Neural crest cell (in vitro differentiated cells): ENCODE measurements around the gene PDGFB. TPM values are rescaled to one million over a fixed set of nuclear protein-coding genes. Genes with fewer than 3 reads are reported as not detected.

Experiments
- DNase-seq: peaks from one replicate; pipeline ENCODE4 v3.0.0; 2021; ENCODE audit warnings: low read depth, mixed read lengths, low spot score
- H3K27ac Mint-ChIP-seq: one replicate; pipeline ENCODE4 v1.8.0; 2021; ENCODE audit warnings: mild to moderate bottlenecking, mixed read lengths; ENCODE audit not compliant: unreplicated experiment
- H3K27me3 Mint-ChIP-seq: 2 replicates; pipeline ENCODE4 v1.8.0; 2021; ENCODE audit warnings: low read depth, mild to moderate bottlenecking, mixed read lengths
- H3K36me3 Mint-ChIP-seq: 2 replicates; pipeline ENCODE4 v1.8.0; 2021; ENCODE audit warnings: low read depth, mild to moderate bottlenecking, mixed read lengths
- H3K4me1 Mint-ChIP-seq: 2 replicates; pipeline ENCODE4 v1.8.0; 2021; ENCODE audit warnings: mixed read lengths
- H3K4me3 Mint-ChIP-seq: one replicate; pipeline ENCODE4 v1.8.0; 2021; ENCODE audit warnings: mild to moderate bottlenecking, mixed read lengths
- H3K9me3 Mint-ChIP-seq: 2 replicates; pipeline ENCODE4 v1.8.0; 2021; ENCODE audit warnings: mixed read lengths
- CTCF ChIP-seq: fragments of 200-600 bp; sonication (generic); conservative IDR thresholded peaks from 2 replicates; pipeline ENCODE4 v1.5.0; 2021; ENCODE audit warnings: antibody characterized with exemption, mild to moderate bottlenecking
- total RNA-seq: library from RNA; stranded (reverse); gene quantifications from 2 replicates; pipeline ENCODE4 v1.2.1, GENCODE V29; 2021

PDGFB gene
- total RNA-seq, 1 donor from 2014 or later = 0.16 TPM

- DNase-seq = no peak
- Mint-ChIP-seq H3K36me3 (peaks cover 3% of the 10 kb centered on the region), H3K9me3 (peaks cover 3% of the 10 kb centered on the region), H3K4me1 (peaks cover 31% of the 10 kb centered on the region), H3K27me3 (no peaks in the 10 kb centered on the region), H3K27ac (no peak overlapping the region), H3K4me3 (no peak overlapping the region)
- no peak for TF ChIP-seq CTCF
These were observed 62.2 kb downstream of the PDGFB start for GRCh38 chr22:39182478-39183030.

- H3K36me3 Mint-ChIP-seq = peaks cover 3% of the 10 kb centered on the region
- no peak for TF ChIP-seq CTCF
- peaks cover 31% of the 10 kb centered on the region for H3K4me1 Mint-ChIP-seq
- H3K27ac Mint-ChIP-seq = no peak overlapping the region
- DNase-seq = no peak
- H3K9me3 Mint-ChIP-seq = peaks cover 3% of the 10 kb centered on the region
- no peaks in the 10 kb centered on the region for H3K27me3 Mint-ChIP-seq
- H3K4me3 Mint-ChIP-seq = no peak overlapping the region
These were observed 63.0 kb downstream of the PDGFB start for GRCh38 chr22:39181778-39182177.

DNA sequence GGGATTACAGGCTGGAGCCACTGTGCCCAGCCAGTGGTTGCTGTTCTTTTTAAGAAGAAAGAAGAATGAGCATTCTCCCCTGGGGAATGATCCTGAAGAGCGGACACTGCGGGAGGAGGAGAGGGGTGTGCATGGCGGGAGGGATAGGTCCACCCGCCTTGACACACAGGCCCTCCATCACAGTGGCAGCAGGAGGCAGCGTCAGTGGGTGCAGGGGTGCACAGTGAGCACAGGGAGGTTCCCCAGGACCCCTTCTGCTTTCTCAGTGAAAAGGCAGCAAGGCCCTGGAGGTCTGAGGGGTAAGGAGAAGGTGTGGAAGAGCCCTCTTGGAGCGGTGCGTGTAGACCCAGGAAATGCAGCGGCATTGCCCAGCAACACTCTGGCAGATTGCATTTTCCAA is 63.4 kb downstream of the PDGFB start:
- Mint-ChIP-seq H3K36me3 (peaks cover 3% of the 10 kb centered on the region), H3K9me3 (peaks cover 3% of the 10 kb centered on the region), H3K4me1 (peaks cover 31% of the 10 kb centered on the region), H3K27ac (no peak overlapping the region), H3K27me3 (no peaks in the 10 kb centered on the region), H3K4me3 (no peak overlapping the region)
- DNase-seq = no peak
- TF ChIP-seq CTCF = no peak

DNA sequence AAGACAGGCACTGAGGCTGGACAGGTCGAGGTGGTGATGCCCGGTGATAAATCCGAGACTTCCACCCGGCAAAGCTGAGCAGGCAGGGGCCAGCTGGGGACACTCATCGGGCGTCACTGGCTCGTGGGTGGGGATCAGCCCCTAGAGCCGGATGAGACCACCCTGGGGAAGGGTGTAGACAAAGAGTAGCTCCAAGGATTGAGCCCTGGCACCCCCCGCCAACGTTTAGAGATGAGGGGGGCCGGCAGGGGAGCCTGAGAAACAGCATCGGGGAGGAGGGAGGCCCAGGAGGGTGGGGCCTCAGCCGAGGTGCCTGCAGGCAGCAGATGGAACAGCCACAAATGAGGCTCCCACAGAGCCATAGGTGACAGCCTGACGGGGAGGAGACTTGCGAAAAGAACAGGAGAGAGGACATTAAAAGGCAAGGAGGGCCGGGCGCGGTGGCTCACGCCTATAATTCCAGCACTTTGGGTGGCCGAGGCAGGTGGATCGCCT is 64.9 kb downstream of the PDGFB start:
- H3K27ac Mint-ChIP-seq = peak overlapping the region; percentile 63

GRCh38 chr22:39179401-39179827 is 65.4 kb downstream of the PDGFB start:
- Mint-ChIP-seq H3K4me3 (no peak overlapping the region), H3K9me3 (no peaks in the 10 kb centered on the region), H3K4me1 (peaks cover 34% of the 10 kb centered on the region), H3K27me3 (no peaks in the 10 kb centered on the region), H3K36me3 (no peaks in the 10 kb centered on the region), H3K27ac (peak overlapping the region; percentile 63)
- DNase-seq = no peak
- no peak for TF ChIP-seq CTCF

More for the DNA sequence above, 64.9 kb downstream of the PDGFB start:
- TF ChIP-seq CTCF = no peak
- H3K4me1 Mint-ChIP-seq = peaks cover 31% of the 10 kb centered on the region
- H3K4me3 Mint-ChIP-seq = no peak overlapping the region
- DNase-seq = no peak
- H3K9me3 Mint-ChIP-seq = no peaks in the 10 kb centered on the region
- no peaks in the 10 kb centered on the region for H3K36me3 Mint-ChIP-seq
- H3K27me3 Mint-ChIP-seq = no peaks in the 10 kb centered on the region
